Neural cell (in vitro differentiated cells): Measurements from ENCODE around the gene PNPLA3. TPM values are rescaled to one million over a fixed set of nuclear protein-coding genes. Genes with fewer than 3 reads are reported as not detected.

ENCODE experiments used
- H2AFZ ChIP-seq: fragments of 200-600, 300-800 bp; sonication (generic), shearing (Covaris generic); 2 replicates; pipeline ENCODE4 v1.6.0; 2014; ENCODE audit warnings: low read depth, mild to moderate bottlenecking, antibody characterized with exemption, low read length, moderate library complexity
- H3F3A ChIP-seq: fragments of 200-600 bp; shearing (Covaris generic); 2 replicates; pipeline ENCODE4 v1.6.1; 2016; ENCODE audit warnings: mild to moderate bottlenecking, moderate library complexity, mixed read lengths, antibody characterized with exemption, low read length; ENCODE audit not compliant: insufficient read depth, poor library complexity, severe bottlenecking
- H3K27ac ChIP-seq: fragments of 200-600, 300-800 bp; sonication (generic), shearing (Covaris generic); 2 replicates; pipeline ENCODE4 v1.5.1; 2014; ENCODE audit warnings: mild to moderate bottlenecking, low read length, moderate library complexity
- H3K27me3 ChIP-seq: fragments of 300-800, 200-600 bp; sonication (generic), shearing (Covaris generic); 2 replicates; pipeline ENCODE4 v1.6.0; 2014; ENCODE audit warnings: mild to moderate bottlenecking, low read depth, low read length, moderate library complexity; ENCODE audit not compliant: insufficient read depth
- H3K36me3 ChIP-seq: fragments of 300-800, 200-600 bp; sonication (generic), shearing (Covaris generic); 2 replicates; pipeline ENCODE4 v1.5.1; 2014; ENCODE audit warnings: mild to moderate bottlenecking, antibody characterized with exemption, low read length, moderate library complexity; ENCODE audit not compliant: insufficient read depth
- H3K4me2 ChIP-seq: fragments of 300-800, 200-600 bp; sonication (generic), shearing (Covaris generic); 2 replicates; pipeline ENCODE4 v1.6.0; 2014; ENCODE audit warnings: mild to moderate bottlenecking, low read length
- H3K4me3 ChIP-seq: fragments of 300-800, 200-600 bp; sonication (generic), shearing (Covaris generic); 2 replicates; pipeline ENCODE4 v1.5.1; 2014; ENCODE audit warnings: mild to moderate bottlenecking, low read length, moderate library complexity
- H3K79me2 ChIP-seq: fragments of 200-600 bp; shearing (Covaris generic); replicated peaks from 2 replicates; pipeline ENCODE4 v1.6.0; 2014; ENCODE audit warnings: mild to moderate bottlenecking, low read length, moderate library complexity; ENCODE audit not compliant: insufficient read depth
- H3K9ac ChIP-seq: fragments of 300-800, 200-600 bp; sonication (generic), shearing (Covaris generic); 2 replicates; pipeline ENCODE4 v1.6.1; 2016; ENCODE audit warnings: mild to moderate bottlenecking, low read length, mixed read lengths
- H3K9me2 ChIP-seq: fragments of 200-600 bp; shearing (Covaris generic); 2 replicates; pipeline ENCODE4 v1.6.1; 2016; ENCODE audit warnings: mild to moderate bottlenecking, low read length, mixed read lengths; ENCODE audit not compliant: insufficient read depth
- H3K9me3 ChIP-seq: fragments of 200-600, 300-800 bp; sonication (generic), shearing (Covaris generic); 2 replicates; pipeline ENCODE4 v1.6.1; 2016; ENCODE audit warnings: mild to moderate bottlenecking, mixed run types, low read length, moderate library complexity, mixed read lengths
- H4K20me1 ChIP-seq: fragments of 200-600 bp; shearing (Covaris generic); 2 replicates; pipeline ENCODE4 v1.6.1; 2016; ENCODE audit warnings: mild to moderate bottlenecking, mixed run types; ENCODE audit not compliant: insufficient read depth
- EP300 ChIP-seq: fragments of 450-650 bp; conservative IDR thresholded peaks from 2 replicates; pipeline ENCODE4 v1.6.1; 2014; ENCODE audit warnings: antibody characterized with exemption, mild to moderate bottlenecking, moderate library complexity; ENCODE audit not compliant: poor library complexity, severe bottlenecking
- EZH2 ChIP-seq: fragments of 200-600, 300-800 bp; shearing (Covaris generic), sonication (generic); IDR thresholded peaks from 2 replicates; pipeline ENCODE4 v1.6.1; 2014; ENCODE audit warnings: antibody characterized with exemption, low read length, borderline replicate concordance, mild to moderate bottlenecking; ENCODE audit not compliant: insufficient read depth, poor library complexity, severe bottlenecking
- MXI1 ChIP-seq: fragments of 450-650 bp; conservative IDR thresholded peaks from 2 replicates; pipeline ENCODE4 v1.6.1; 2014; ENCODE audit warnings: antibody characterized with exemption, mild to moderate bottlenecking; ENCODE audit not compliant: poor library complexity, severe bottlenecking
- POLR2AphosphoS5 ChIP-seq: IDR thresholded peaks from 2 replicates; pipeline ENCODE4 v1.6.1; 2012
- RAD21 ChIP-seq: fragments of 450-650 bp; conservative IDR thresholded peaks from 2 replicates; pipeline ENCODE4 v1.6.1; 2014; ENCODE audit warnings: antibody characterized with exemption, mild to moderate bottlenecking, moderate library complexity
- SMC3 ChIP-seq: fragments of 450-650 bp; conservative IDR thresholded peaks from 2 replicates; pipeline ENCODE4 v1.6.1; 2014; ENCODE audit warnings: antibody characterized with exemption, mild to moderate bottlenecking, moderate library complexity; ENCODE audit not compliant: poor library complexity
- TAF1 ChIP-seq: IDR thresholded peaks from 2 replicates; pipeline ENCODE4 v1.6.1; 2012; ENCODE audit warnings: low read depth
- polyA plus RNA-seq: library from polyadenylated mRNA; depleted of rRNA; stranded (reverse); fragments of >200 nt; gene quantifications from 2 replicates; pipeline ENCODE4 v1.2.3, GENCODE V29; 2014
- TF ChIP-seq, protein P1 (sequence below): fragments of 450-650 bp; IDR thresholded peaks from 2 replicates; pipeline ENCODE4 v1.5.1; 2014; ENCODE audit warnings: antibody characterized with exemption, mild to moderate bottlenecking, moderate library complexity; ENCODE audit not compliant: poor library complexity, severe bottlenecking
- TF ChIP-seq, protein P2 (sequence below): IDR thresholded peaks from 2 replicates; pipeline ENCODE4 v1.6.1; 2012; ENCODE audit warnings: borderline replicate concordance

The PNPLA3 gene
- polyA plus RNA-seq, 1 donor from 2014 or later, result 6.5 TPM

DNA sequence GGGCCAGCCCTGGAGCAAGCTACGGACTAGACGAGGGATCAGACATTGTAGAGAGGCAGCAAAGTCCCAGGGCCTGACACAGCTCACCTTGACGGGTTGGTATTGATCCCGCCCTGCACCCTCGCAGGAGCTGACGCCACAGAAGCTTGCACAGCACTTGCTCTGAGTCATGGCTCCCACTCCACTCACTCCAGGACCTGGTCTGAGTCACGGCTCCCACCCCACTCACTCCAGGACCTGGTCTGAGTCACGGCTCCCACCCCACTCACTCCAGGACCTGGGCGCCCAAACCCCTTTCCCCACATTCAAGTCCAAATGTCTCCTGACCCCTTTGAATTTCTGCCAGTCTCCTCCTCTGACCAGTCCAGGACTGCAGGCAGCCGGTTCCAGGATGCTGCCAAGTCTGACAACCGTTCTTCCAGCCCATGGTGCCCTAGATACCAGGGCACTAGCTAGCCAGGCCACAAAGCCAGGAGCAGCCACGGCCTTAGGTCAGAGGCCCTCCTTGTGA, 25.8 kb upstream of the PNPLA3 start:
- Histone ChIP-seq H3K4me3 (no peak overlapping the region), H3K27ac (no peak overlapping the region), H3K9me2 (no peaks in the 10 kb centered on the region), H3K4me2 (no peak overlapping the region), H3K79me2 (no peaks in the 10 kb centered on the region), H2AFZ (no peak overlapping the region), H4K20me1 (no peaks in the 10 kb centered on the region), H3K9me3 (no peaks in the 10 kb centered on the region), H3K36me3 (no peaks in the 10 kb centered on the region), H3F3A (no peaks in the 10 kb centered on the region), H3K9ac (no peak overlapping the region), H3K27me3 (peaks cover 3% of the 10 kb centered on the region)
- TF ChIP-seq SMC3 (no peak), POLR2AphosphoS5 (no peak), MXI1 (no peak), EZH2 (no peak), TAF1 (no peak), EP300 (no peak), RAD21 (no peak)
- TF ChIP-seq, protein P1, sequence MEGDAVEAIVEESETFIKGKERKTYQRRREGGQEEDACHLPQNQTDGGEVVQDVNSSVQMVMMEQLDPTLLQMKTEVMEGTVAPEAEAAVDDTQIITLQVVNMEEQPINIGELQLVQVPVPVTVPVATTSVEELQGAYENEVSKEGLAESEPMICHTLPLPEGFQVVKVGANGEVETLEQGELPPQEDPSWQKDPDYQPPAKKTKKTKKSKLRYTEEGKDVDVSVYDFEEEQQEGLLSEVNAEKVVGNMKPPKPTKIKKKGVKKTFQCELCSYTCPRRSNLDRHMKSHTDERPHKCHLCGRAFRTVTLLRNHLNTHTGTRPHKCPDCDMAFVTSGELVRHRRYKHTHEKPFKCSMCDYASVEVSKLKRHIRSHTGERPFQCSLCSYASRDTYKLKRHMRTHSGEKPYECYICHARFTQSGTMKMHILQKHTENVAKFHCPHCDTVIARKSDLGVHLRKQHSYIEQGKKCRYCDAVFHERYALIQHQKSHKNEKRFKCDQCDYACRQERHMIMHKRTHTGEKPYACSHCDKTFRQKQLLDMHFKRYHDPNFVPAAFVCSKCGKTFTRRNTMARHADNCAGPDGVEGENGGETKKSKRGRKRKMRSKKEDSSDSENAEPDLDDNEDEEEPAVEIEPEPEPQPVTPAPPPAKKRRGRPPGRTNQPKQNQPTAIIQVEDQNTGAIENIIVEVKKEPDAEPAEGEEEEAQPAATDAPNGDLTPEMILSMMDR, result no peak
- TF ChIP-seq, protein P2, sequence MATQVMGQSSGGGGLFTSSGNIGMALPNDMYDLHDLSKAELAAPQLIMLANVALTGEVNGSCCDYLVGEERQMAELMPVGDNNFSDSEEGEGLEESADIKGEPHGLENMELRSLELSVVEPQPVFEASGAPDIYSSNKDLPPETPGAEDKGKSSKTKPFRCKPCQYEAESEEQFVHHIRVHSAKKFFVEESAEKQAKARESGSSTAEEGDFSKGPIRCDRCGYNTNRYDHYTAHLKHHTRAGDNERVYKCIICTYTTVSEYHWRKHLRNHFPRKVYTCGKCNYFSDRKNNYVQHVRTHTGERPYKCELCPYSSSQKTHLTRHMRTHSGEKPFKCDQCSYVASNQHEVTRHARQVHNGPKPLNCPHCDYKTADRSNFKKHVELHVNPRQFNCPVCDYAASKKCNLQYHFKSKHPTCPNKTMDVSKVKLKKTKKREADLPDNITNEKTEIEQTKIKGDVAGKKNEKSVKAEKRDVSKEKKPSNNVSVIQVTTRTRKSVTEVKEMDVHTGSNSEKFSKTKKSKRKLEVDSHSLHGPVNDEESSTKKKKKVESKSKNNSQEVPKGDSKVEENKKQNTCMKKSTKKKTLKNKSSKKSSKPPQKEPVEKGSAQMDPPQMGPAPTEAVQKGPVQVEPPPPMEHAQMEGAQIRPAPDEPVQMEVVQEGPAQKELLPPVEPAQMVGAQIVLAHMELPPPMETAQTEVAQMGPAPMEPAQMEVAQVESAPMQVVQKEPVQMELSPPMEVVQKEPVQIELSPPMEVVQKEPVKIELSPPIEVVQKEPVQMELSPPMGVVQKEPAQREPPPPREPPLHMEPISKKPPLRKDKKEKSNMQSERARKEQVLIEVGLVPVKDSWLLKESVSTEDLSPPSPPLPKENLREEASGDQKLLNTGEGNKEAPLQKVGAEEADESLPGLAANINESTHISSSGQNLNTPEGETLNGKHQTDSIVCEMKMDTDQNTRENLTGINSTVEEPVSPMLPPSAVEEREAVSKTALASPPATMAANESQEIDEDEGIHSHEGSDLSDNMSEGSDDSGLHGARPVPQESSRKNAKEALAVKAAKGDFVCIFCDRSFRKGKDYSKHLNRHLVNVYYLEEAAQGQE, result no peak

DNA sequence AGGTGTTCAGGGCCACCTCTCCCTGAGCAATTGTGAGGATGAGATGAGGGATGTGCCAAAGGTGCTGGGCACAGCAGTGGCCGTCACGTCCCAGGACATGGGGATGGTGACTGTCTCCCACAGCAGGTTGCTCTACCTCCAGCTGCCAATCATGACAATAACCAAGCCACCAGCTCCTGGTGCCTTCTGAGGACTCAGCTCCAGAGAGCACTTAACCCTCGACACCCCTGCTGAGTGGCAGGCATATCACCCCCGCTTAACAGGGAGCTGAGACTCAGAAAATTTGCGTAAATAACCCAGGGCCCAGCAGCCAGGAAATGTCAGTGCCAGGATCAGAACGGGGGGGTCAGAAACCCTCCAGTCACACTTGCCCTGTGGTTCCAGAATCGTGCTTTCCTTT, 23.4 kb upstream of the PNPLA3 start:
- H3K9me3 ChIP-seq, result no peaks in the 10 kb centered on the region
- no peaks in the 10 kb centered on the region for H4K20me1 ChIP-seq
- no peak overlapping the region for H3K9ac ChIP-seq
- H3K27ac ChIP-seq, result no peak overlapping the region
- no peak overlapping the region for H3K4me3 ChIP-seq
- H3K4me2 ChIP-seq, result no peak overlapping the region
- no peak overlapping the region for H2AFZ ChIP-seq
- no peaks in the 10 kb centered on the region for H3K9me2 ChIP-seq
- no peaks in the 10 kb centered on the region for H3K27me3 ChIP-seq
- TF ChIP-seq EZH2, result no peak
- TF ChIP-seq, protein P2, result no peak
- TF ChIP-seq MXI1, result no peak
- TF ChIP-seq POLR2AphosphoS5, result no peak
- no peak for TF ChIP-seq TAF1
- TF ChIP-seq RAD21, result no peak
- TF ChIP-seq EP300, result no peak
- TF ChIP-seq SMC3, result no peak
- TF ChIP-seq, protein P1, result no peak
- H3F3A ChIP-seq, result no peaks in the 10 kb centered on the region
- no peaks in the 10 kb centered on the region for H3K79me2 ChIP-seq
- no peaks in the 10 kb centered on the region for H3K36me3 ChIP-seq
